Measurements from ENCODE around the gene APRT.

DNA sequence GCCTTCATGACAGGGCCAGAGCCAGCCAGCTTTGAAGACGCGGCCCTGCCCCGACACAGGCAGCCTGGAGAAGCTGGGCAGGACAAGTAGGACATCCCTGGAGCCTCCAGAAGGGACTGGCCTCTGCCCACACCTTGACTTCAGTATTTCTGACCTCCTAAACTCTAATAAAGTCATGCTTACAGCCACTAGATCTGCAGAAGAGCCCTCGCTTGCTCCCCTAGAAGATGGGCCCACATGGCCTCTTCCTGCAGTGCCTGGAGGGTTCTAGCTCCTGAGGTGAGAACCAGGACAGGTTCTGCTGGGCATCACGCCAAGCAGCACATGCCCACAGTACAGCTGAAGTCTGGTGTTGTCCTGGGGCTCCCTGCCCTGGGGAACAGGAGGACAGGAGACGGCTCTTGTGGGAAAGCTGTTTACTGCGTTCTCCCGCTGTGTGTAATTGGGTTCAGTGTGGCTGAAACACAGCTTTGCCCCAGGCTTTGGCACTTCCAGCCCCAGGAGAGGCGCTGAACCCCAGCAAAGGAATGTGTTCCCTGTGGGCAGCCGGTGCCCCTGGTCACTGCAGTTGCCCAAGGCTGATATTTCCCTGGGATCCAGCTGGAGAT is 2.6 kb downstream of the APRT start:
- TF ChIP-seq POLR2AphosphoS5 (IDR thresholded peaks at IDR 0.05) (no peak), POLR2A (IDR thresholded peaks at IDR 0.05) (no peak), EP300 (IDR thresholded peaks at IDR 0.05; ENCODE audit: low read depth) (no peak)
- TF ChIP-seq, protein P1, sequence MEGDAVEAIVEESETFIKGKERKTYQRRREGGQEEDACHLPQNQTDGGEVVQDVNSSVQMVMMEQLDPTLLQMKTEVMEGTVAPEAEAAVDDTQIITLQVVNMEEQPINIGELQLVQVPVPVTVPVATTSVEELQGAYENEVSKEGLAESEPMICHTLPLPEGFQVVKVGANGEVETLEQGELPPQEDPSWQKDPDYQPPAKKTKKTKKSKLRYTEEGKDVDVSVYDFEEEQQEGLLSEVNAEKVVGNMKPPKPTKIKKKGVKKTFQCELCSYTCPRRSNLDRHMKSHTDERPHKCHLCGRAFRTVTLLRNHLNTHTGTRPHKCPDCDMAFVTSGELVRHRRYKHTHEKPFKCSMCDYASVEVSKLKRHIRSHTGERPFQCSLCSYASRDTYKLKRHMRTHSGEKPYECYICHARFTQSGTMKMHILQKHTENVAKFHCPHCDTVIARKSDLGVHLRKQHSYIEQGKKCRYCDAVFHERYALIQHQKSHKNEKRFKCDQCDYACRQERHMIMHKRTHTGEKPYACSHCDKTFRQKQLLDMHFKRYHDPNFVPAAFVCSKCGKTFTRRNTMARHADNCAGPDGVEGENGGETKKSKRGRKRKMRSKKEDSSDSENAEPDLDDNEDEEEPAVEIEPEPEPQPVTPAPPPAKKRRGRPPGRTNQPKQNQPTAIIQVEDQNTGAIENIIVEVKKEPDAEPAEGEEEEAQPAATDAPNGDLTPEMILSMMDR (IDR thresholded peaks at IDR 0.05), result no peak

Measured in transverse colon (tissue), 4 donors.